OCI-LY7 (cell line): Measurements from ENCODE around the gene RFX5. TPM values are rescaled to one million over a fixed set of nuclear protein-coding genes. Genes with fewer than 3 reads are reported as not detected.

Experiments used
- BruUV-seq: library from RNA; stranded (reverse); fragments of 400-500 nt; replicated peaks from 2 replicates; lab custom pipeline; 2021; lab: Mats Ljungman, UMichigan
- CTCF ChIA-PET: fragments of 300-600 bp; sonication (Branson Sonifier 250); formaldehyde crosslinking; loops from one replicate; lab custom pipeline; 2022; ENCODE audit warnings: antibody characterized with exemption; ENCODE audit not compliant: unreplicated experiment; lab: Charles Lee
- POLR2A ChIA-PET: fragments of 300-600 bp; sonication (Branson Sonifier 250); formaldehyde crosslinking; loops from one replicate; lab custom pipeline; 2022; ENCODE audit warnings: antibody characterized with exemption; lab: Charles Lee
- DNase-seq: peaks from one replicate; pipeline ENCODE4 v3.0.0-alpha.2; 2015; ENCODE audit warnings: low spot score
- H2AFZ ChIP-seq: fragments of 200-600 bp; sonication (generic), shearing (Covaris generic); 2 replicates; pipeline ENCODE4 v1.6.1; 2014; ENCODE audit warnings: mild to moderate bottlenecking, antibody characterized with exemption, low read length, moderate library complexity
- H3K27ac ChIP-seq: fragments of 200-600 bp; sonication (generic); 2 replicates; pipeline ENCODE4 v1.5.1; 2014; ENCODE audit warnings: mixed run types, low read depth, mild to moderate bottlenecking, moderate library complexity, low read length, inconsistent platforms; ENCODE audit not compliant: poor library complexity, severe bottlenecking
- H3K36me3 ChIP-seq: fragments of 200-600 bp; sonication (generic); 2 replicates; pipeline ENCODE4 v1.6.1; 2014; ENCODE audit warnings: mild to moderate bottlenecking, antibody characterized with exemption, low read length, moderate library complexity, mixed read lengths; ENCODE audit not compliant: insufficient read depth
- H3K4me1 ChIP-seq: fragments of 200-600 bp; sonication (generic); 2 replicates; pipeline ENCODE4 v1.5.1; 2014; ENCODE audit warnings: mild to moderate bottlenecking, low read length; ENCODE audit not compliant: insufficient read depth, poor library complexity, severe bottlenecking
- H3K4me2 ChIP-seq: fragments of 200-600 bp; sonication (generic); 2 replicates; pipeline ENCODE4 v1.6.1; 2014; ENCODE audit warnings: mild to moderate bottlenecking, low read length
- H3K4me3 ChIP-seq: fragments of 200-600 bp; sonication (generic); 2 replicates; pipeline ENCODE4 v1.5.1; 2014; ENCODE audit warnings: mild to moderate bottlenecking, low read depth, low read length; ENCODE audit not compliant: poor library complexity, severe bottlenecking
- H3K79me2 ChIP-seq: fragments of 200-600 bp; sonication (generic); 2 replicates; pipeline ENCODE4 v1.6.1; 2016; ENCODE audit warnings: low read depth, mild to moderate bottlenecking, low read length, moderate library complexity, mixed read lengths; ENCODE audit not compliant: insufficient read depth
- H3K9me2 ChIP-seq: fragments of 200-600 bp; sonication (generic); 2 replicates; pipeline ENCODE4 v1.6.1; 2016; ENCODE audit warnings: mild to moderate bottlenecking, low read length, mixed read lengths; ENCODE audit not compliant: insufficient read depth
- H3K9me3 ChIP-seq: fragments of 200-600 bp; sonication (generic); 2 replicates; pipeline ENCODE4 v1.6.1; 2014; ENCODE audit warnings: mild to moderate bottlenecking, mixed run types, low read length, mixed read lengths
- H4K20me1 ChIP-seq: fragments of 200-600 bp; sonication (generic); 2 replicates; pipeline ENCODE4 v1.6.1; 2014; ENCODE audit warnings: mild to moderate bottlenecking, antibody characterized with exemption, low read length, moderate library complexity, mixed read lengths; ENCODE audit not compliant: insufficient read depth
- CTCF ChIP-seq: fragments of 200-600 bp; sonication (generic); conservative IDR thresholded peaks from 2 replicates; pipeline ENCODE4 v1.5.1; 2014; ENCODE audit warnings: mild to moderate bottlenecking, antibody characterized with exemption, low read length, moderate library complexity, mixed read lengths
- EZH2phosphoT487 ChIP-seq: fragments of 200-600 bp; sonication (generic); IDR thresholded peaks from 2 replicates; pipeline ENCODE4 v1.6.1; 2018; ENCODE audit warnings: low read depth, borderline replicate concordance, mild to moderate bottlenecking, mixed run types, antibody characterized with exemption, low read length, moderate library complexity, mixed read lengths
- intact Hi-C: fragments of 100-400 bp; cut with micrococcal nuclease; formaldehyde crosslinking; loops from one replicate; pipeline ENCODE4 v1.10.0; 2022; ENCODE audit not compliant: unreplicated experiment
- total RNA-seq, 2 experiments: library from RNA; depleted of rRNA in 1 of 2; stranded (reverse); fragments of >200 nt in 1 of 2; shearing (Covaris generic) in 1 of 2; gene quantifications; 2 replicates each; pipeline ENCODE4 v1.2.3, GENCODE V29; 2014 to 2022

The RFX5 gene
- total RNA-seq, 2 experiments from 2014 or later: 99.7 to 115 TPM

- Histone ChIP-seq H4K20me1 (no peaks in the 10 kb centered on the region), H3K4me3 (no peak overlapping the region), H3K9me3 (no peaks in the 10 kb centered on the region), H3K4me2 (no peak overlapping the region), H3K27ac (no peak overlapping the region), H3K36me3 (peaks cover 81% of the 10 kb centered on the region), H2AFZ (no peak overlapping the region), H3K4me1 (no peaks in the 10 kb centered on the region), H3K79me2 (no peaks in the 10 kb centered on the region), H3K9me2 (no peaks in the 10 kb centered on the region)
- ChIA-PET POLR2A (interaction anchor here (0.5 to 1.2 kb wide), 4 partner anchors 10 to 70 kb away, joined by 3 to 4 read pairs (median 3); partner anchors contain the start of gene PI4KB), CTCF (no interaction called here)
- no peak for DNase-seq
- intact Hi-C loops: no loop called here
- BruUV-seq: no TSS peak
- TF ChIP-seq EZH2phosphoT487: no peak
- TF ChIP-seq CTCF: no peak
Observed at GRCh38 chr1:151312411-151312810, 34.6 kb downstream of the RFX5 start.

- ChIA-PET CTCF (interaction anchor here (0.5 to 1.5 kb wide), 2 partner anchors 28 to 50 kb away, joined by 3 to 4 read pairs; no protein-coding TSS in a partner anchor), POLR2A (interaction anchor here (0.5 to 0.7 kb wide), 2 partner anchors 9 to 17 kb away, joined by 4 to 5 read pairs; no protein-coding TSS in a partner anchor)
- intact Hi-C loops: no loop called here
- no TSS peak for BruUV-seq
- no peak for TF ChIP-seq CTCF
- no peak for TF ChIP-seq EZH2phosphoT487
- H2AFZ ChIP-seq: no peak overlapping the region
- no peaks in the 10 kb centered on the region for H3K79me2 ChIP-seq
- no peaks in the 10 kb centered on the region for H3K4me1 ChIP-seq
- H3K36me3 ChIP-seq: peaks cover 84% of the 10 kb centered on the region
- DNase-seq: no peak
- H3K9me3 ChIP-seq: no peaks in the 10 kb centered on the region
- H3K4me3 ChIP-seq: no peak overlapping the region
- no peaks in the 10 kb centered on the region for H4K20me1 ChIP-seq
- H3K9me2 ChIP-seq: no peaks in the 10 kb centered on the region
- H3K27ac ChIP-seq: no peak overlapping the region
- H3K4me2 ChIP-seq: no peak overlapping the region
Observed at GRCh38 chr1:151311589-151312331, 35.3 kb downstream of the RFX5 start.

- intact Hi-C loops: no loop called here
- Histone ChIP-seq H3K36me3 (peaks cover 85% of the 10 kb centered on the region), H3K9me3 (no peaks in the 10 kb centered on the region), H3K9me2 (no peaks in the 10 kb centered on the region), H3K4me1 (no peaks in the 10 kb centered on the region), H2AFZ (no peak overlapping the region), H3K4me3 (no peak overlapping the region), H4K20me1 (no peaks in the 10 kb centered on the region), H3K79me2 (no peaks in the 10 kb centered on the region), H3K4me2 (no peak overlapping the region), H3K27ac (no peak overlapping the region)
- ChIA-PET CTCF (interaction anchor here (0.5 to 1.5 kb wide), 2 partner anchors 27 to 49 kb away, joined by 3 to 4 read pairs; no protein-coding TSS in a partner anchor), POLR2A (interaction anchor here (0.6 to 1.6 kb wide), 3 partner anchors 10 to 154 kb away, joined by 3 to 5 read pairs (median 4); partner anchors contain the start of gene TNFAIP8L2)
- TF ChIP-seq CTCF: no peak
- TF ChIP-seq EZH2phosphoT487: no peak
- DNase-seq: no peak
- no TSS peak for BruUV-seq
Observed at GRCh38 chr1:151311011-151311410, 36.0 kb downstream of the RFX5 start.
